GM20000 (cell line): ENCODE results near the gene ADGRL3.
"Not testable (repeated sequence)": the region's sequence is repeated elsewhere in the genome, so short reads cannot be mapped to it uniquely, and the experiment has no call there.

Experiments
- DNase-seq: peaks from one replicate; pipeline ENCODE4 v3.0.0; 2012; ENCODE audit warnings: low spot score
- CTCF ChIP-seq: IDR thresholded peaks from 2 replicates; pipeline ENCODE4 v1.5.1; 2012; ENCODE audit warnings: mild to moderate bottlenecking, control low read depth; ENCODE audit errors: extremely low read depth, missing control alignments

The ADGRL3 gene

GRCh38 chr4:61373901-61374440, 173.8 kb downstream of the ADGRL3 start:
- DNase-seq = no peak
- TF ChIP-seq CTCF = no peak

DNA sequence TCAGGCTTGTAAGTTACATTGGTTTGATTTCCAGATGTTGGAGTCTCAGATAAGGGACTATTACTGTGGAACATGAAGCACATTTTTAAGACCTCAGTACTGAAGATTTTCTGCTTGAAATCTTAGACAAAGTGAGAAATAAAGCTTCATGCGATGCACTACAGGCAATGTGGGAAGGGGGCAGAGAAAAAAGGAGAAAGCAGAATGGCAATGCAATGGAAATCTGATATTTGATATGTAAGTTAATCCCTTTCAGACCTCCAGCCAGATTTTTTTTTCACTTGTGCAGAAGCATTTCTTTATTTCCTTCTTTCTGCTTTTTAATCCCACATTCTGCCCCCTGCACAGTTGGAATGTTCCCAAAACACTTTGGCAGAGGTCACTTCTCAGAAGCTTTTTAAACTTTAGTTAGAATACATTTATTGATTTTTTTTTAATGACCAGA, 174.3 kb downstream of the ADGRL3 start:
- no peak for TF ChIP-seq CTCF
- DNase-seq = no peak

DNA sequence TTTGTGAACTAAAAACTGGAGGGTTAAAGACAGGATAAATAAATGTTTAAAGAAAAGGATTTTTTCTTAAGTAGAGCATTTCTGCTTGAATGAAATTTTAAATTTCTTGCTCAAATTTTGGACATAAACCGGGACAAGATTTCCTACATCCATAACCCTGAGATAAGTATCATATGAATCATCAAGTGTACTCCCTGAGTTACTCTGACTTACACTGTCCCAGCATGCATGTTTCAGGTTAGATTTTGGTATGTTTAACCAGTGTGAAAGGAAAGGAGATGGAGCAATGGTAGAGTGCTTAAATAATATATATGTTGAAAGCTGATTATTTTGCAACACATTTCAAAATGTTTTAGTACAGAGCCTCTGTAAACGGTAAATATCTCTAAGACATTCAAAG, 175.2 kb downstream of the ADGRL3 start:
- no peak for TF ChIP-seq CTCF
- no peak for DNase-seq

DNA sequence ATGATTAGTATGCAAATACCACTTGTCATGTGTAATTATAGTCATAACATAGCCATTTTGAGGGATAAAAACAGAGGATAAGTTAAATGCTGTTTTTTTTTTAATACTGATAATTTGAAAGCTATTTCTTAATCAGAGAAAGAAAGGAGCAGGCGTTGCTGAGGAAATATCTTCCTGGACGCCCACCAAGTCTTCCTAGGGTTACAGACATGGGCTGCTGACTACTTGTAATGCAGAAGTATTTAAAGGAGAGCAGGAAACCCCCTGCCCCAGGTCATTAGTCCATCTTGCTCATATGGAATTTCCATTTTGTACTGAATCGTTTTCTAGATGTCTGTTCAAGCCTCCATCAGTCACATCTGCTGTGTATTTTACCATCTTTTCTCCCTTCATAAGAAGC, 176.2 kb downstream of the ADGRL3 start:
- no peak for TF ChIP-seq CTCF

DNA sequence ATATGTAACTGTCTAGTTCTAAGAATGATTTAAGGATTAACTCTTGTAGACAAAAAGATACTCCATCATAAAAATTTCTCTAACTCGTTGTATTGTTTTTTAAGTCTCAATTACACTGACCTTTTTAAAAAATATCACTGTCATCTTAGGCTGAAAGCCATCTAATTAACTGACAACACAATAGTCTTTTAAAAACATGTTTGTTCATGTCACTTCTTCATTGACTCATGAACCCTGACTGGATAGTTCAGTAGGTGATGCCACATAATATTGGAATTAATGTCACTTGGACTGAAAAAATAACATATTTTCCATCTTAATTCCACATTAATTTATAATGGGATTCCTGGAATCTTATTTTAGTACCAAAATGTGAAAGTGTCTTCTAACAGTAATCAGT, 179.3 kb downstream of the ADGRL3 start:
- no peak for DNase-seq
- TF ChIP-seq CTCF = no peak

More for the DNA sequence above, 176.2 kb downstream of the ADGRL3 start:
- DNase-seq = no peak

GRCh38 chr4:61380865-61381264, 180.7 kb downstream of the ADGRL3 start:
- no peak for TF ChIP-seq CTCF

DNA sequence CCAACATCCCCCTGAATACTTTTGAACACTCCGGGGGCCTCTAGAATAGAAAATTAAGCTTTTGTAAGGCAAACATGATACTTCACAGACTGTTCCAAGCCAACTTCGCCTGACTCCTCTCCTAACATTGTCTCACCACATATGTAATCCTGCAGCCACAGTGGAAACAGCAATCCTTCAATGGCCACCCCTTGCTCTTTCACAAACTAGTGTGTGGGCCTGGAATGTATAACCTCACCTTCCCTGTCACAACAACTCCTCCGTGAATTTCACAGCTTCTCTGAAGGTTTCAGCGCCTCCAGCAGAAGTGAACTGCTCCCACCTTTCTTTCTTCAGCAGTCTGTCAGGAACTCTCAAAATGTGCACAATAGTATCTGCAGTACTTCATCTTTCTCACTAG, 185.1 kb downstream of the ADGRL3 start:
- DNase-seq = no peak
- no peak for TF ChIP-seq CTCF

More at GRCh38 chr4:61380865-61381264, 180.7 kb downstream of the ADGRL3 start:
- DNase-seq = no peak

DNA sequence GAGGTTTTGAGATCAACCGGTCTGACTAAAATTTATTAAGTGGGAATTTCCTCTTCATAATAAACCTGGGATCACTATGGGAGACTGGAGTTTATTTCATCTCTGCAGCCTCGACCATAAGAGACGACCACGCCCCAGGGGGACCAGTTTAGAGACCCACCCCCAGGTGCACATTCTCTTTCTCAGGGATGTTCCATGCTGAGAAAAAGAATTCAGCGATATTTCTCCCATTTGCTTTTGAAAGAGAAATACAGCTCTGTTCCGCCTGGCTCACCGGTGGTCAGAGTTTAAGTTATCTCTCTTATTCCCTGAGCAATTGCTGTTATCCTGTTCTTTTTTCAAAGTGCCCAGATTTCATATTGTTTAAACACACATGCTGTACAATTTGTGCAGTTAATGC, 187.2 kb downstream of the ADGRL3 start:
- DNase-seq = not testable (repeated sequence)
